ENCODE measurements around the gene DCTN2.

- TF ChIP-seq YY1 (IDR thresholded peaks at IDR 0.05; ENCODE audit: insufficient read depth, insufficient read length) (no peak), ZNF274 (IDR thresholded peaks at IDR 0.05; ENCODE audit: low read depth, low read length) (no peak), SUZ12 (IDR thresholded peaks at IDR 0.05; ENCODE audit: extremely low read depth, insufficient read depth, insufficient read length) (no peak)
Observed at GRCh38 chr12:57553343-57554202, 6.6 kb upstream of the DCTN2 start.
